Prostate gland (tissue), 2 donors: ENCODE measurements around the gene SOX11.

Experiments
- POLR2A ChIP-seq: fragments of 450-650 bp; IDR thresholded peaks from one replicate; pipeline ENCODE4 v1.6.1; 2016; ENCODE audit warnings: antibody characterized with exemption, mild to moderate bottlenecking
- TF ChIP-seq, protein P1 (sequence below), 4 experiments: fragments of 200-600 bp in 2 of 4; fragments of 450-650 bp in 2 of 4; sonication (generic) in 2 of 4; IDR thresholded peaks; 1 replicate in 3 of 4; 2 replicates in 1 of 4; pipeline ENCODE4 v1.5.1; 2016 to 2019; ENCODE audit warnings: antibody characterized with exemption in 4 of 4, mild to moderate bottlenecking in 2 of 4, moderate library complexity in 2 of 4

DNA sequence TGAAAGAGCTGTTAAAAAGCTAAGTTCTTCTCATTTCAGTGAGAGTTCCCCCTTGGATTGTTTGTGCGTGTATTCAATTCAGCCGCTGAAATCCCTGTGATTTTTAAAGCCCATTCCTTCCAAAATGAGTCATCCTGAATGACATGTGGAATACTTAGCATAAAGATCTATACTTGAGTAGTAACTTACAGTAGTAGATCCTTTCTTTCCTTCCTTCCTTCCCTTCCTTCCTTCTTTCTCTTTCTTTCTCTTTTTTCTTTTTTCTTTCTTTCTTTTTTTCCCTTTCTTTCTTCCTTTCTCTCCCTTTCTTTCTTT is 18.2 kb upstream of the SOX11 start:
- TF ChIP-seq, protein P1, sequence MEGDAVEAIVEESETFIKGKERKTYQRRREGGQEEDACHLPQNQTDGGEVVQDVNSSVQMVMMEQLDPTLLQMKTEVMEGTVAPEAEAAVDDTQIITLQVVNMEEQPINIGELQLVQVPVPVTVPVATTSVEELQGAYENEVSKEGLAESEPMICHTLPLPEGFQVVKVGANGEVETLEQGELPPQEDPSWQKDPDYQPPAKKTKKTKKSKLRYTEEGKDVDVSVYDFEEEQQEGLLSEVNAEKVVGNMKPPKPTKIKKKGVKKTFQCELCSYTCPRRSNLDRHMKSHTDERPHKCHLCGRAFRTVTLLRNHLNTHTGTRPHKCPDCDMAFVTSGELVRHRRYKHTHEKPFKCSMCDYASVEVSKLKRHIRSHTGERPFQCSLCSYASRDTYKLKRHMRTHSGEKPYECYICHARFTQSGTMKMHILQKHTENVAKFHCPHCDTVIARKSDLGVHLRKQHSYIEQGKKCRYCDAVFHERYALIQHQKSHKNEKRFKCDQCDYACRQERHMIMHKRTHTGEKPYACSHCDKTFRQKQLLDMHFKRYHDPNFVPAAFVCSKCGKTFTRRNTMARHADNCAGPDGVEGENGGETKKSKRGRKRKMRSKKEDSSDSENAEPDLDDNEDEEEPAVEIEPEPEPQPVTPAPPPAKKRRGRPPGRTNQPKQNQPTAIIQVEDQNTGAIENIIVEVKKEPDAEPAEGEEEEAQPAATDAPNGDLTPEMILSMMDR (IDR thresholded peaks at IDR 0.05): no peak
- no peak for TF ChIP-seq POLR2A
